ENCODE results near the gene HPS6. TPM values are rescaled to one million over a fixed set of nuclear protein-coding genes. Genes with fewer than 3 reads are reported as not detected.

Gene HPS6
- total and polyA plus RNA-seq, 2 donors (not counting 1 experiment from before 2014, with no cell fraction given) = 8.0 to 30.1 TPM

GRCh38 chr10:102101152-102101551 lies 36.0 kb downstream of the HPS6 start:
- H3K36me3 ChIP-seq (ENCODE audit: control insufficient read depth, insufficient read depth, low read length) = peaks cover 4% of the 10 kb centered on the region
- no peaks in the 10 kb centered on the region for H3K4me1 ChIP-seq (ENCODE audit: control insufficient read depth, extremely low read depth, insufficient read depth, low read length)
- H3K9me3 ChIP-seq (ENCODE audit: control insufficient read depth, insufficient read depth, low read depth, low read length) = no peaks in the 10 kb centered on the region
- no peak overlapping the region for H2AFZ ChIP-seq (ENCODE audit: low read length)
- no peak overlapping the region for H3K9ac ChIP-seq (ENCODE audit: insufficient read depth, low read length)
- H3K4me2 ChIP-seq (ENCODE audit: extremely low read depth, insufficient read depth, low read length) = no peak overlapping the region
- DNase-seq (ENCODE audit: low read depth in 2 of 2) = no peak
- H3K79me2 ChIP-seq (ENCODE audit: control insufficient read depth, insufficient read depth, low read length) = no peaks in the 10 kb centered on the region
- no peak overlapping the region for H3K27ac ChIP-seq (ENCODE audit: insufficient read depth, low read length)
- H4K20me1 ChIP-seq (ENCODE audit: control insufficient read depth, extremely low read depth, insufficient read depth, low read length) = no peaks in the 10 kb centered on the region
- H3K4me3 ChIP-seq (replicated peaks in 1 of 4; ENCODE audit: control extremely low read depth in 1 of 4, insufficient read depth in 1 of 4, low read depth in 3 of 4, low read length in 4 of 4) = no peak overlapping the region
- no peaks in the 10 kb centered on the region for H3K27me3 ChIP-seq (ENCODE audit: control insufficient read depth, insufficient read depth, low read length)
- no peak for TF ChIP-seq EZH2 (IDR thresholded peaks at IDR 0.05; ENCODE audit: low read length, missing control alignments)
- TF ChIP-seq CTCF (conservative IDR thresholded peaks at IDR 0.05 in 1 of 2, IDR thresholded peaks at IDR 0.05 in 1 of 2; ENCODE audit: low read depth in 1 of 2, low read length in 2 of 2) = no peak

- Histone ChIP-seq H3K27ac (ENCODE audit: insufficient read depth, low read length) (no peak overlapping the region), H3K27me3 (ENCODE audit: control insufficient read depth, insufficient read depth, low read length) (no peaks in the 10 kb centered on the region), H3K4me3 (replicated peaks in 1 of 4; ENCODE audit: control extremely low read depth in 1 of 4, insufficient read depth in 1 of 4, low read depth in 3 of 4, low read length in 4 of 4) (no peak overlapping the region), H3K9me3 (ENCODE audit: control insufficient read depth, insufficient read depth, low read depth, low read length) (no peaks in the 10 kb centered on the region), H4K20me1 (ENCODE audit: control insufficient read depth, extremely low read depth, insufficient read depth, low read length) (no peaks in the 10 kb centered on the region), H3K36me3 (ENCODE audit: control insufficient read depth, insufficient read depth, low read length) (peaks cover 8% of the 10 kb centered on the region), H3K4me2 (ENCODE audit: extremely low read depth, insufficient read depth, low read length) (no peak overlapping the region), H3K79me2 (ENCODE audit: control insufficient read depth, insufficient read depth, low read length) (no peaks in the 10 kb centered on the region), H2AFZ (ENCODE audit: low read length) (no peak overlapping the region), H3K4me1 (ENCODE audit: control insufficient read depth, extremely low read depth, insufficient read depth, low read length) (no peaks in the 10 kb centered on the region), H3K9ac (ENCODE audit: insufficient read depth, low read length) (no peak overlapping the region)
- no peak for TF ChIP-seq CTCF (conservative IDR thresholded peaks at IDR 0.05 in 1 of 2, IDR thresholded peaks at IDR 0.05 in 1 of 2; ENCODE audit: low read depth in 1 of 2, low read length in 2 of 2)
- TF ChIP-seq EZH2 (IDR thresholded peaks at IDR 0.05; ENCODE audit: low read length, missing control alignments) = no peak
- DNase-seq (ENCODE audit: low read depth in 2 of 2) = no peak
Measured at GRCh38 chr10:102102421-102102820, 37.3 kb downstream of the HPS6 start.

GRCh38 chr10:102106998-102107397 lies 41.8 kb downstream of the HPS6 start:
- no peaks in the 10 kb centered on the region for H4K20me1 ChIP-seq (ENCODE audit: control insufficient read depth, extremely low read depth, insufficient read depth, low read length)
- H3K79me2 ChIP-seq (ENCODE audit: control insufficient read depth, insufficient read depth, low read length) = peaks cover 10% of the 10 kb centered on the region
- H3K27ac ChIP-seq (ENCODE audit: insufficient read depth, low read length) = no peak overlapping the region
- DNase-seq (ENCODE audit: low read depth in 2 of 2) = no peak
- no peaks in the 10 kb centered on the region for H3K4me1 ChIP-seq (ENCODE audit: control insufficient read depth, extremely low read depth, insufficient read depth, low read length)
- no peaks in the 10 kb centered on the region for H3K27me3 ChIP-seq (ENCODE audit: control insufficient read depth, insufficient read depth, low read length)
- H3K4me2 ChIP-seq (ENCODE audit: extremely low read depth, insufficient read depth, low read length) = no peak overlapping the region
- H2AFZ ChIP-seq (ENCODE audit: low read length) = no peak overlapping the region
- peaks cover 39% of the 10 kb centered on the region for H3K36me3 ChIP-seq (ENCODE audit: control insufficient read depth, insufficient read depth, low read length)
- TF ChIP-seq EZH2 (IDR thresholded peaks at IDR 0.05; ENCODE audit: low read length, missing control alignments) (no peak), CTCF (conservative IDR thresholded peaks at IDR 0.05 in 1 of 2, IDR thresholded peaks at IDR 0.05 in 1 of 2; ENCODE audit: low read depth in 1 of 2, low read length in 2 of 2) (no peak)
- no peak overlapping the region for H3K4me3 ChIP-seq (replicated peaks in 1 of 4; ENCODE audit: control extremely low read depth in 1 of 4, insufficient read depth in 1 of 4, low read depth in 3 of 4, low read length in 4 of 4)
- H3K9me3 ChIP-seq (ENCODE audit: control insufficient read depth, insufficient read depth, low read depth, low read length) = no peaks in the 10 kb centered on the region
- H3K9ac ChIP-seq (ENCODE audit: insufficient read depth, low read length) = no peak overlapping the region
